ENCODE measurements around the gene RASGRP3.

- TF ChIP-seq EZH2 (optimal IDR thresholded peaks at IDR 0.05; ENCODE audit: low read depth, low read length) (no peak), CTCF (IDR thresholded peaks at IDR 0.05; ENCODE audit: low read length) (no peak)
Measured at GRCh38 chr2:33492399-33493134, 16.1 kb downstream of the RASGRP3 start.
